NCI-H2227 treated with DMSO at 0.1 percent for 48 hours (cell line): ENCODE results near the gene ZFYVE9.
"Not testable (repeated sequence)": the region's sequence is repeated elsewhere in the genome, so short reads cannot be mapped to it uniquely, and the experiment has no call there.

Experiments
- DNase-seq: peaks from one replicate; lab custom pipeline; 2025; lab: John Stamatoyannopoulos, UW

Gene ZFYVE9

DNA sequence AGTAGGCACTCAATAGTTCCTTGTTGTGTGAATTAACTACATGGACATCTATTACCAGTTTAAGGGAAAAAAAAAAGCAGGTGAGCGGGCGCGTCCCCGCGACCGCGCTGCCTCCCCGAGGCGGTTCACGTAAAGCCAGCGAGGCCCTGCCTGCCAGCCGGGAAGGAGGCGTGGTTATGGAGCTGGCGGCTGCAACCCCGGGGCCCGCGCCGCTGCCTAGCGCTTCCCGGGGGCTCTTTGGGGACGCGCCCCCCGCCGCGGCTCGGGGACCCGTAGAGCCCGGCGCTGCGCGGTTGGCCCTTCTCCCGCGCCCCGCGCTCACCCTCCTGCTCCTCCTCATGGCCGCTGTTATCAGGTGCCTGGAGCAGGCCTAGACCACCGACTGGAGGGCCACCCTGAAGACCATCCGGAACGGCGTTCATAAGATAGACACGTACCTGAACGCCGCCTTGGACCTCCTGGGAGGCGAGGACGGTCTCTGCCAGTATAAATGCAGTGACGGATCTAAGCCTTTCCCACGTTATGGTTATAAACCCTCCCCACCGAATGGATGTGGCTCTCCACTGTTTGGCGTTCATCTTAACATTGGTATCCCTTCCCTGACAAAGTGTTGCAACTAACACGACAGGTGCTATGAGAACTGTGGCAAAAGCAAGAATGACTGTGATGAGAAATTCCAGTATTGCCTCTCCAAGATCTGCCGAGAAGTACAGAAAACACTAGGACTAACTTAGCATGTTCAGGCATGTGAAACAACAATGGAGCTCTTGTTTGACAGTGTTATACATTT lies 226.7 kb downstream of the ZFYVE9 start:
- peak; percentile 32 for DNase-seq

DNA sequence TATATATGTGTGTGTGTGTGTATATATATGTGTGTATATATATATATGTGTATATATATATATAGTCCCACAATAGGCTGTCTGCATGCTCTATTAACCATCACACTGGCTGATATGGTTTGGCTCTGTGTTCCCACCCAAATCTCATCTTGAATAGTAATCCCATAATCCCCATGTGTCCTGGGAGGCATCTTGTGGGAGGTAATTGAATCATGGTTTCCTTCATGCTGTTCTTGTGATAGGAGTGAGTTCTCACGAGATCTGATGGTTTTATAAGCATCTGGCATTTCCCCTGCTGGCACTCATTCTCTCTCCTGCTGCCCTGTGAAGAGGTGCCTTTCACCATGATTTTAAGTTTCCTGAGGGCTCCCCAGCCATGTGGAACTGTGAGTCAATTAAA lies 228.0 kb downstream of the ZFYVE9 start:
- DNase-seq: not testable (repeated sequence)

DNA sequence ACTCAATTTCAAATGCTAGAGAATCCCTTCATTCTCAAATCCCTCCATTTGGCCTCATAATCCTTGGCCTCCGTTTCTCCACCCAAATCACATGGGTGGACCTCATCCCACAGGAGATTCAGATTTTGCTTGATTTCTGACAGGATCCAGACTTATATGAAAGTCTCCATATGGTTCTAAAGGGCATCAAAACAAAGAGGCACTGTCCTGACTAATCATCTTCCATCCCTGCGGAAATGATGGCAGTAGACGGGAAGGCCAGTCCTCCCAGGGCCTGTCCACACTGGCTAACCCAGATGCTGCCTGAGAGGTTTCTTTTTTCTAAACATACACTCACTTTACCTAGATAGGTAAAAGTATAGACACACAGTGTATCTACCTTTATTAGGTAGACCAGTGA lies 243.5 kb downstream of the ZFYVE9 start:
- no peak for DNase-seq

DNA sequence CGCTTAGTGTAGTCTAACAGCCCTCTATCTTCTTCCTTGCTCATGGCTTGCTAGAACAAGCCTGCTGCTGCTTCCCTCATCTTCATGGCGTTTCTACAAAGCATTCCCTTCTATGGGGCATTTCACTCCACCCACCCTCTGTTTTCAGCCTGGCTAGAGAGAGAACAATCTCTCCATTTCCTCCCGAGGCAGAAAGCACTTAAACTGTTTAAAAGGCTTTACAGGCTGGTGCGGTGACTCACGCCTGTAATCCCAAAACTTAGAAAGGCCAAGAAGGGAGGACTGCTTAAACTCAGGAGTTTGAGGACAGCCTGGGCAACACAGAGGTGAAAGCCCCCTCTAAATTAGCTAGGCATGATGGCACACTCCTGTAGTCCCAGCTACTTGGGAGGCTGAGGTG lies 244.6 kb downstream of the ZFYVE9 start:
- DNase-seq: no peak

DNA sequence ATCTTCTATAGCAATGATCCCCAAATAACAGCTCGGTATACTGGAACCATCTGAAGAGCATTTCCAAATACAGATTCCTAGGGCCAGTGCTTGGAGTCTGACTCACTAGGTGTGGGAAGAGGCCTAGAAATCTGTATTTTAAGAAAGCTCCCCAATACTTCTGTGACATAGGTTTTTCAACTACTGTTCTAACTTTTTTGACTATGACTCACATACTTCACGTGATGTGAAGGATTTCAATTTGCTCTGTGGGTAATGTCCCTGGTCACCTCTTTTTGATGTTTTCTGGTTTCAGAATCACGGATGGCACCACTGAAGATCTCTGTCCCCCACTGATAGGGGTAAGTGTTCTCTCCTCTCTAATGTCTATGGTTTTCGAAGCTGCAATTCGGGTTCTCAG lies 251.3 kb downstream of the ZFYVE9 start:
- no peak for DNase-seq
